IgD-negative memory B cell (primary cell): ENCODE data around the gene INPP5B. TPM values are rescaled to one million over a fixed set of nuclear protein-coding genes. Genes with fewer than 3 reads are reported as not detected.

Experiments
- H3K27ac Mint-ChIP-seq, 3 donors: one replicate each; pipeline ENCODE4 v1.8.0; 2020 to 2022; ENCODE audit warnings: mild to moderate bottlenecking in 3 of 3, mixed read lengths in 3 of 3, moderate library complexity in 1 of 3
- H3K27me3 Mint-ChIP-seq: one replicate; pipeline ENCODE4 v1.8.0; 2021; ENCODE audit warnings: mixed read lengths
- H3K36me3 Mint-ChIP-seq: one replicate; pipeline ENCODE4 v1.8.0; 2020; ENCODE audit warnings: mild to moderate bottlenecking, mixed read lengths
- H3K4me1 Mint-ChIP-seq, 3 donors: one replicate each; pipeline ENCODE4 v1.8.0; 2020 to 2022; ENCODE audit warnings: mixed read lengths in 3 of 3, mild to moderate bottlenecking in 1 of 3
- H3K4me3 Mint-ChIP-seq, 4 donors: one replicate each; pipeline ENCODE4 v1.8.0; 2020 to 2022; ENCODE audit warnings: mild to moderate bottlenecking in 4 of 4, mixed read lengths in 4 of 4, moderate library complexity in 3 of 4
- H3K9me3 Mint-ChIP-seq, 3 donors: one replicate each; pipeline ENCODE4 v1.8.0; 2020 to 2021; ENCODE audit warnings: mixed read lengths in 3 of 3, mild to moderate bottlenecking in 1 of 3
- polyA plus RNA-seq: library from polyadenylated mRNA; unstranded; fragments of 300-500 nt; fragmentation: Illumina TruSeq; gene quantifications from one replicate; pipeline ENCODE4 v1.2.3, GENCODE V29; 2021

The INPP5B gene
- polyA plus RNA-seq, 1 donor from 2014 or later, result 24.2 TPM

GRCh38 chr1:37828410-37829074 lies 118.3 kb downstream of the INPP5B start:
- no peaks in the 10 kb centered on the region for H3K27me3 Mint-ChIP-seq
- no peak overlapping the region for H3K27ac Mint-ChIP-seq
- H3K4me3 Mint-ChIP-seq, result no peak overlapping the region
- no peaks in the 10 kb centered on the region for H3K9me3 Mint-ChIP-seq
- peaks cover 0 to 4% (median 3%) of the 10 kb centered on the region in 3 donors for H3K4me1 Mint-ChIP-seq
- peaks cover 8% of the 10 kb centered on the region for H3K36me3 Mint-ChIP-seq

- Mint-ChIP-seq H3K4me3 (no peak overlapping the region), H3K27ac (no peak overlapping the region), H3K27me3 (no peaks in the 10 kb centered on the region), H3K4me1 (peaks cover 2 to 6% (median 3%) of the 10 kb centered on the region in 3 donors), H3K36me3 (peaks cover 12% of the 10 kb centered on the region), H3K9me3 (no peaks in the 10 kb centered on the region)
Observed at GRCh38 chr1:37825506-37825905, 121.3 kb downstream of the INPP5B start.

- H3K27ac Mint-ChIP-seq, result no peak overlapping the region
- no peak overlapping the region for H3K4me3 Mint-ChIP-seq
- H3K9me3 Mint-ChIP-seq, result no peaks in the 10 kb centered on the region
- H3K4me1 Mint-ChIP-seq, result peaks cover 9 to 13% (median 10%) of the 10 kb centered on the region in 3 donors
- H3K27me3 Mint-ChIP-seq, result no peaks in the 10 kb centered on the region
- H3K36me3 Mint-ChIP-seq, result peaks cover 12% of the 10 kb centered on the region
Observed at GRCh38 chr1:37824001-37824400, 122.9 kb downstream of the INPP5B start.

- peaks cover 12% of the 10 kb centered on the region for H3K36me3 Mint-ChIP-seq
- H3K27me3 Mint-ChIP-seq, result no peaks in the 10 kb centered on the region
- peaks cover 9 to 13% (median 10%) of the 10 kb centered on the region in 3 donors for H3K4me1 Mint-ChIP-seq
- no peak overlapping the region for H3K4me3 Mint-ChIP-seq
- H3K9me3 Mint-ChIP-seq, result no peaks in the 10 kb centered on the region
- H3K27ac Mint-ChIP-seq, result peak overlapping the region in 1 of 3 donors; percentile 57
Observed at GRCh38 chr1:37822906-37823815, 123.7 kb downstream of the INPP5B start.

- no peaks in the 10 kb centered on the region for H3K27me3 Mint-ChIP-seq
- H3K4me3 Mint-ChIP-seq, result no peak overlapping the region
- peaks cover 9 to 13% (median 10%) of the 10 kb centered on the region in 3 donors for H3K4me1 Mint-ChIP-seq
- H3K36me3 Mint-ChIP-seq, result peaks cover 13% of the 10 kb centered on the region
- H3K27ac Mint-ChIP-seq, result no peak overlapping the region
- no peaks in the 10 kb centered on the region for H3K9me3 Mint-ChIP-seq
Observed at GRCh38 chr1:37821481-37821880, 125.4 kb downstream of the INPP5B start.

GRCh38 chr1:37817481-37817880 lies 129.4 kb downstream of the INPP5B start:
- H3K9me3 Mint-ChIP-seq, result no peaks in the 10 kb centered on the region
- H3K4me1 Mint-ChIP-seq, result peaks cover 5 to 11% (median 9%) of the 10 kb centered on the region in 3 donors
- no peak overlapping the region for H3K4me3 Mint-ChIP-seq
- H3K36me3 Mint-ChIP-seq, result peaks cover 5% of the 10 kb centered on the region
- H3K27ac Mint-ChIP-seq, result peak overlapping the region in 1 of 3 donors; percentile 46
- H3K27me3 Mint-ChIP-seq, result no peaks in the 10 kb centered on the region

- no peaks in the 10 kb centered on the region for H3K27me3 Mint-ChIP-seq
- H3K9me3 Mint-ChIP-seq, result no peaks in the 10 kb centered on the region
- peaks cover 3% of the 10 kb centered on the region for H3K36me3 Mint-ChIP-seq
- H3K4me3 Mint-ChIP-seq, result no peak overlapping the region
- no peak overlapping the region for H3K27ac Mint-ChIP-seq
- H3K4me1 Mint-ChIP-seq, result peaks cover 3 to 15% (median 10%) of the 10 kb centered on the region in 3 donors
Observed at GRCh38 chr1:37814252-37814651, 132.6 kb downstream of the INPP5B start.

- no peak overlapping the region for H3K4me3 Mint-ChIP-seq
- no peaks in the 10 kb centered on the region for H3K9me3 Mint-ChIP-seq
- H3K27ac Mint-ChIP-seq, result no peak overlapping the region
- H3K27me3 Mint-ChIP-seq, result no peaks in the 10 kb centered on the region
- peaks cover 3% of the 10 kb centered on the region for H3K36me3 Mint-ChIP-seq
- H3K4me1 Mint-ChIP-seq, result peaks cover 9 to 15% (median 15%) of the 10 kb centered on the region in 3 donors
Observed at GRCh38 chr1:37813529-37814145, 133.2 kb downstream of the INPP5B start.

- Mint-ChIP-seq H3K4me3 (peak overlapping the region in 2 of 4 donors; percentile 50 to 90), H3K27ac (peak overlapping the region in 2 of 3 donors; percentile 31 to 78), H3K4me1 (peaks cover 15 to 20% (median 15%) of the 10 kb centered on the region in 3 donors), H3K27me3 (no peaks in the 10 kb centered on the region), H3K36me3 (peaks cover 1% of the 10 kb centered on the region), H3K9me3 (no peaks in the 10 kb centered on the region)
Observed at GRCh38 chr1:37811027-37811655, 135.7 kb downstream of the INPP5B start.

Other genes with a start within 250 kb of the INPP5B start
- gene EPHA10, start 181.9 kb downstream of the INPP5B start, polyA plus RNA-seq, result not detected
- 2.7 TPM for gene MANEAL, start 153.2 kb downstream of the INPP5B start, polyA plus RNA-seq
- gene C1orf122, start 139.3 kb downstream of the INPP5B start, polyA plus RNA-seq, result 30.6 TPM
- 14.9 TPM for gene YRDC, start 138.8 kb downstream of the INPP5B start, polyA plus RNA-seq
- gene MTF1, start 87.5 kb downstream of the INPP5B start, polyA plus RNA-seq, result 23.6 TPM
- gene SF3A3, start 43.0 kb upstream of the INPP5B start, polyA plus RNA-seq, result 70.7 TPM
- gene FHL3, start 58.5 kb upstream of the INPP5B start, polyA plus RNA-seq, result 1.7 TPM
- 18.9 TPM for gene UTP11, start 65.7 kb upstream of the INPP5B start, polyA plus RNA-seq
- not detected for gene POU3F1, start 99.7 kb upstream of the INPP5B start, polyA plus RNA-seq